ENCODE results near the gene VSTM4. TPM values are rescaled to one million over a fixed set of nuclear protein-coding genes. Genes with fewer than 3 reads are reported as not detected.

VSTM4 gene
- total RNA-seq, 1 donor from 2014 or later = 0.50 TPM

- H3K27me3 ChIP-seq (ENCODE audit: control insufficient read depth, insufficient read depth, low read length) = no peaks in the 10 kb centered on the region
- DNase-seq (ENCODE audit: low read depth) = no peak
- no peaks in the 10 kb centered on the region for H3K36me3 ChIP-seq (ENCODE audit: control insufficient read depth, insufficient read depth, low read length)
- no peak overlapping the region for H3K4me3 ChIP-seq (ENCODE audit: low read depth, low read length)
- TF ChIP-seq, protein P1, sequence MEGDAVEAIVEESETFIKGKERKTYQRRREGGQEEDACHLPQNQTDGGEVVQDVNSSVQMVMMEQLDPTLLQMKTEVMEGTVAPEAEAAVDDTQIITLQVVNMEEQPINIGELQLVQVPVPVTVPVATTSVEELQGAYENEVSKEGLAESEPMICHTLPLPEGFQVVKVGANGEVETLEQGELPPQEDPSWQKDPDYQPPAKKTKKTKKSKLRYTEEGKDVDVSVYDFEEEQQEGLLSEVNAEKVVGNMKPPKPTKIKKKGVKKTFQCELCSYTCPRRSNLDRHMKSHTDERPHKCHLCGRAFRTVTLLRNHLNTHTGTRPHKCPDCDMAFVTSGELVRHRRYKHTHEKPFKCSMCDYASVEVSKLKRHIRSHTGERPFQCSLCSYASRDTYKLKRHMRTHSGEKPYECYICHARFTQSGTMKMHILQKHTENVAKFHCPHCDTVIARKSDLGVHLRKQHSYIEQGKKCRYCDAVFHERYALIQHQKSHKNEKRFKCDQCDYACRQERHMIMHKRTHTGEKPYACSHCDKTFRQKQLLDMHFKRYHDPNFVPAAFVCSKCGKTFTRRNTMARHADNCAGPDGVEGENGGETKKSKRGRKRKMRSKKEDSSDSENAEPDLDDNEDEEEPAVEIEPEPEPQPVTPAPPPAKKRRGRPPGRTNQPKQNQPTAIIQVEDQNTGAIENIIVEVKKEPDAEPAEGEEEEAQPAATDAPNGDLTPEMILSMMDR (IDR thresholded peaks at IDR 0.05; ENCODE audit: insufficient read depth, low read length, poor library complexity, severe bottlenecking) = no peak
Measured at GRCh38 chr10:49034925-49035324, 80.4 kb downstream of the VSTM4 start.

- Histone ChIP-seq H3K27me3 (ENCODE audit: control insufficient read depth, insufficient read depth, low read length) (no peaks in the 10 kb centered on the region), H3K36me3 (ENCODE audit: control insufficient read depth, insufficient read depth, low read length) (no peaks in the 10 kb centered on the region), H3K4me3 (ENCODE audit: low read depth, low read length) (no peak overlapping the region)
- DNase-seq (ENCODE audit: low read depth) = no peak
- TF ChIP-seq, protein P1 (IDR thresholded peaks at IDR 0.05; ENCODE audit: insufficient read depth, low read length, poor library complexity, severe bottlenecking) = no peak
Measured at GRCh38 chr10:49033939-49034338, 81.4 kb downstream of the VSTM4 start.

- Histone ChIP-seq H3K36me3 (ENCODE audit: control insufficient read depth, insufficient read depth, low read length) (no peaks in the 10 kb centered on the region), H3K27me3 (ENCODE audit: control insufficient read depth, insufficient read depth, low read length) (no peaks in the 10 kb centered on the region)
- TF ChIP-seq, protein P1 (IDR thresholded peaks at IDR 0.05; ENCODE audit: insufficient read depth, low read length, poor library complexity, severe bottlenecking) = no peak
Measured at GRCh38 chr10:49029666-49030065, 85.7 kb downstream of the VSTM4 start.

DNA sequence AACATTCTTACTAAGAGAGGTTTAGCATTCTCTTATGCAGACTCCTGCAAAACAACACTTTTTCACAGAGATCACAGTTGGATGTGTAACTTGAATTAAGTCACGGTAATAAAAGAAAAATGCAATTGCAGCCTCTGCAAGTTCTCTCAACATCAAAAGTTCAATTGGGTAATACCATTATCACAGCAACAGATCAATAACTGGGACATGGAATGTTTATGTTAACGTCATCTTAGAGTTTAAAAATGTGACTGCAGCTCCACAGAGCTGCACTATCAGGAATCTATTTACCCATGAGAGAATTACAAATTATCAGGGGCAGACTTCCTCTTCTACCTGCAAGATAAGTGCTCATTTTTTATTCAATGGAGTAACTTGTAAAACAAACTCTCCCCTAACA lies 86.7 kb downstream of the VSTM4 start:
- H3K4me3 ChIP-seq (ENCODE audit: low read depth, low read length) = no peak overlapping the region
- no peaks in the 10 kb centered on the region for H3K36me3 ChIP-seq (ENCODE audit: control insufficient read depth, insufficient read depth, low read length)
- TF ChIP-seq, protein P1 (IDR thresholded peaks at IDR 0.05; ENCODE audit: insufficient read depth, low read length, poor library complexity, severe bottlenecking) = no peak
- no peaks in the 10 kb centered on the region for H3K27me3 ChIP-seq (ENCODE audit: control insufficient read depth, insufficient read depth, low read length)
- no peak for DNase-seq (ENCODE audit: low read depth)

More at GRCh38 chr10:49029666-49030065, 85.7 kb downstream of the VSTM4 start:
- no peak overlapping the region for H3K4me3 ChIP-seq (ENCODE audit: low read depth, low read length)
- DNase-seq (ENCODE audit: low read depth) = no peak

- no peak overlapping the region for H3K4me3 ChIP-seq (ENCODE audit: low read depth, low read length)
- no peaks in the 10 kb centered on the region for H3K36me3 ChIP-seq (ENCODE audit: control insufficient read depth, insufficient read depth, low read length)
- TF ChIP-seq, protein P1 (IDR thresholded peaks at IDR 0.05; ENCODE audit: insufficient read depth, low read length, poor library complexity, severe bottlenecking) = no peak
- no peaks in the 10 kb centered on the region for H3K27me3 ChIP-seq (ENCODE audit: control insufficient read depth, insufficient read depth, low read length)
- DNase-seq (ENCODE audit: low read depth) = no peak
Measured at GRCh38 chr10:49025347-49025983, 89.9 kb downstream of the VSTM4 start.

DNA sequence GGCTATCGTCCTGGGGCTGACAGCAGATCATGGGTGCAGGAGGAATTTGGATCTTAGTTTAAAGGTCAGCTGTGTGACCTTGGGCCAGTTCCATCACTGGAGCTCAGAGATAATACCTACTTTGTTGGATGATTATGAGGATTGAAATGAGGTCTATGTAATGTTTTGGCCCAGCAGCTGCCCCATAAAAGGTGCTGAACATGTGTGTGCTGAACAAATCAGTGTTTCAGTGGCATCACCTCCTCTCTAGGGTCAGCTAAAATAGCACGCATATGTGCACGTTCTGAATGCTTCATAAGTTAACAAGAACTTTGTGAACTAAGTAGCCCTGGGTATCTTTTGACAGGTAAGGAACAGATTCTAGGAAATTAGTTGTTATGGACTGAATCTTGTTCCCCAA lies 90.8 kb downstream of the VSTM4 start:
- TF ChIP-seq, protein P1 (IDR thresholded peaks at IDR 0.05; ENCODE audit: insufficient read depth, low read length, poor library complexity, severe bottlenecking) = no peak
- Histone ChIP-seq H3K27me3 (ENCODE audit: control insufficient read depth, insufficient read depth, low read length) (no peaks in the 10 kb centered on the region), H3K36me3 (ENCODE audit: control insufficient read depth, insufficient read depth, low read length) (no peaks in the 10 kb centered on the region), H3K4me3 (ENCODE audit: low read depth, low read length) (no peak overlapping the region)
- no peak for DNase-seq (ENCODE audit: low read depth)
